SK-N-SH treated with all-trans-retinoic acid at 6 μM for 48 hours (cell line): ENCODE results near the gene F7.

Experiments used
- BACH2 ChIP-seq: fragments of 250-450 bp; sonication (Bioruptor Pico); IDR thresholded peaks from 2 replicates; pipeline ENCODE4 v1.9.0; 2021; ENCODE audit warnings: mild to moderate bottlenecking, borderline replicate concordance
- CSRNP3 ChIP-seq: fragments of 250-450 bp; sonication (Bioruptor Pico); IDR thresholded peaks from 2 replicates; pipeline ENCODE4 v1.5.1; 2021; ENCODE audit warnings: mild to moderate bottlenecking, moderate library complexity
- ESRRG ChIP-seq: fragments of 250-450 bp; sonication (Bioruptor Pico); IDR thresholded peaks from 2 replicates; pipeline ENCODE4 v1.6.1; 2021; ENCODE audit warnings: mild to moderate bottlenecking
- ISL1 ChIP-seq: fragments of 250-450 bp; sonication (Bioruptor Pico); IDR thresholded peaks from 2 replicates; pipeline ENCODE4 v2.1.2; 2022; ENCODE audit warnings: mild to moderate bottlenecking, moderate library complexity
- OSR1 ChIP-seq: fragments of 250-450 bp; sonication (Bioruptor Pico); IDR thresholded peaks from 2 replicates; pipeline ENCODE4 v1.8.0; 2022; ENCODE audit warnings: moderate library complexity, mild to moderate bottlenecking, inconsistent platforms
- PATZ1 ChIP-seq: fragments of 250-450 bp; sonication (Bioruptor Pico); IDR thresholded peaks from 2 replicates; pipeline ENCODE4 v1.8.0; 2020; ENCODE audit warnings: mild to moderate bottlenecking, moderate library complexity, borderline replicate concordance
- PPARA ChIP-seq: fragments of 250-450 bp; sonication (Bioruptor Pico); IDR thresholded peaks from 2 replicates; pipeline ENCODE4 v1.5.0; 2020; ENCODE audit warnings: mild to moderate bottlenecking, borderline replicate concordance
- RARB ChIP-seq: fragments of 250-450 bp; sonication (Bioruptor Pico); IDR thresholded peaks from 2 replicates; pipeline ENCODE4 v1.8.0; 2021; ENCODE audit warnings: mild to moderate bottlenecking, moderate library complexity
- TOX ChIP-seq: fragments of 250-450 bp; sonication (Bioruptor Pico); IDR thresholded peaks from 2 replicates; pipeline ENCODE4 v1.8.0; 2021; ENCODE audit warnings: mild to moderate bottlenecking, moderate library complexity, borderline replicate concordance
- ZFP3 ChIP-seq: fragments of 250-450 bp; sonication (Bioruptor Pico); IDR thresholded peaks from 2 replicates; pipeline ENCODE4 v1.5.0; 2020; ENCODE audit warnings: mild to moderate bottlenecking, moderate library complexity
- ZFP30 ChIP-seq: fragments of 450-650 bp; formaldehyde crosslinking; IDR thresholded peaks from 2 replicates; pipeline ENCODE4 v1.5.0; 2022; ENCODE audit warnings: mild to moderate bottlenecking, moderate library complexity

- TF ChIP-seq TOX (CRISPR knock-in tag) (no peak), ESRRG (no peak), OSR1 (CRISPR knock-in tag) (no peak), BACH2 (CRISPR knock-in tag) (no peak), ZFP30 (CRISPR knock-in tag) (no peak), PATZ1 (CRISPR knock-in tag) (no peak), RARB (CRISPR knock-in tag) (no peak), ISL1 (CRISPR knock-in tag) (no peak), PPARA (no peak), ZFP3 (no peak), CSRNP3 (no peak)
These were observed 35.5 kb upstream of the F7 start for GRCh38 chr13:113069861-113070805.
